HG03175 (cell line): Measurements from ENCODE around the gene ADAMTS14.

ENCODE experiments used
- ATAC-seq: cut with Tn5 transposase; IDR thresholded peaks from one replicate; pipeline ENCODE4 v1.9.1; 2021; ENCODE audit warnings: mild to moderate bottlenecking, moderate library complexity; ENCODE audit not compliant: unreplicated experiment

The ADAMTS14 gene

DNA sequence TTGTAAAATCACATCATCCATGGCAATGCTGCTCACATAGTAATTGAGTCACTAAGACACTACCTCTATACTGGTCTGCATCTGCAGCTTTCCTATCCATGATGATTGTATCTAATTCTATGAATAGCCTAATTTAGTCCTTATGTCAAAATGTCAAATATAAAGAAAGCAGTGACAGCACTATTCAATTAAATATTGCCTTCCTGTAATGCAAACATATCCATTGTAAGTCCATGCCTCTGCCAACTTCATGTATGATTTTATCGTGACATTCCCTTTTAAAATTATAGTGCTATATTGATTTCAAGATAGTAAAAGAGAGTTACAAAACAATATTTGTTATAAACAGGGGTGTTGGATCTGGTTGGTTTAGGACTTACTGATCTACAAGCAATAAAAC is 138.7 kb downstream of the ADAMTS14 start:
- ATAC-seq: no peak

DNA sequence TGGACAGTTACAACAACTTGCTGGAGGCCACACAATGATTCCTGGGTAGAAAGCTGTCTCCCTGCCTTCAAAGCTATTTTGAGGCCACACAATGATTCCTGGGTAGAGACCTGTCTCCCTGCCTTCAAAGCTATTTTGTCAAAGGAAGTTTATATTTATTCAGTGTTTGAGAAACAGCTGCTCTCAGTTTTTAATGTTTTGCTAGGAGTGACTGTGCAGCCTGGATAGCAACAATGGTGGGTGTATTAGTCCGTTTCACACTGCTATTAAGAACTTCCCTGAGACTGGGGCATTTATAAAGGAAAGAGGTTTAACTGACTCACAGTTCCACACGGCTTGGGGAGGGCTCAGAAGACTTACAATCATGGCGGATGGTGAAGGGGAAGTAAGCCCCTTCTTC is 139.6 kb downstream of the ADAMTS14 start:
- ATAC-seq: no peak
